GM12801 (cell line): Measurements from ENCODE around the gene SORCS2.

ENCODE experiments used
- TF ChIP-seq, protein P1 (sequence below): IDR thresholded peaks from one replicate; pipeline ENCODE4 v1.5.1; 2011; ENCODE audit warnings: control low read depth; ENCODE audit not compliant: insufficient read length; ENCODE audit errors: extremely low read depth

The SORCS2 gene

DNA sequence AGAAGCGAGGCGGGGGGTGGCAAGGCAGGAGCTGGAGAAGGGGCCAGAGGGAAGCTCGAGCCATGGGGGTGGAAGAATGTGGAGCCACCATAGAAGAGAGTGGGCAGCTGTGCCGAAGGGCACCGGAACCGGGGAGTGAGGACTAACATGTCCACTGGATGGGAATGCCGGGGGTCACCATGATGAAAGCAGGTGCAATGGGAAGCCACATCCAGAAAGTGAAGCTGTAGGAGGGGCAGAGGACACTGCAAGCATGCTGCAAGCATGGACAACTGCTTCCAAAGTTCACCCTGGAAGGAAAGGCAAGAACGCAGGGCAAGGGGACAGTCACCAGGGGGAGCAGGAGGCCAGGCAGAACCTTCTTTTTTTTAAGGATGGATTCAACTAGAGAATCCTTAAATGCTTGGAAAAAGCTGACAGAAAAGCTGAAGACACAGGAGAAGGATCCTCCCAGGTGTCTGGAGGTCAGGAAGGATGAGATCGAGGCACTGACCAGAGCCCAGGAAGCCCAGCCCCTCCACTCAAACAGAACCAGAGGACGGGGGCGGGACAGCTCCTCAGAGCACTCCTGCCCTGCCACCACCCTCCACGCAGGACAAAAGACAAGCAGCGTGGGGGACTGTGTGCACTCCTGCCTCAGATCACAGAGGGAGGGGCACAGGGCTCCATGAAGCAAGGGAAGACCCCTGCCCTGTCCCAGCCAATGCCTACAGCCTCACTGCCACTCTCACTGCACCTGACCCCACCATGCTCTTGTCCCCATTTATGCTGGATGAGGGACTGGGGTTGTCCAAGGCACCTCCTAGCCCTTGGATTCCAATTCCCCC lies 578.1 kb downstream of the SORCS2 start:
- TF ChIP-seq, protein P1, sequence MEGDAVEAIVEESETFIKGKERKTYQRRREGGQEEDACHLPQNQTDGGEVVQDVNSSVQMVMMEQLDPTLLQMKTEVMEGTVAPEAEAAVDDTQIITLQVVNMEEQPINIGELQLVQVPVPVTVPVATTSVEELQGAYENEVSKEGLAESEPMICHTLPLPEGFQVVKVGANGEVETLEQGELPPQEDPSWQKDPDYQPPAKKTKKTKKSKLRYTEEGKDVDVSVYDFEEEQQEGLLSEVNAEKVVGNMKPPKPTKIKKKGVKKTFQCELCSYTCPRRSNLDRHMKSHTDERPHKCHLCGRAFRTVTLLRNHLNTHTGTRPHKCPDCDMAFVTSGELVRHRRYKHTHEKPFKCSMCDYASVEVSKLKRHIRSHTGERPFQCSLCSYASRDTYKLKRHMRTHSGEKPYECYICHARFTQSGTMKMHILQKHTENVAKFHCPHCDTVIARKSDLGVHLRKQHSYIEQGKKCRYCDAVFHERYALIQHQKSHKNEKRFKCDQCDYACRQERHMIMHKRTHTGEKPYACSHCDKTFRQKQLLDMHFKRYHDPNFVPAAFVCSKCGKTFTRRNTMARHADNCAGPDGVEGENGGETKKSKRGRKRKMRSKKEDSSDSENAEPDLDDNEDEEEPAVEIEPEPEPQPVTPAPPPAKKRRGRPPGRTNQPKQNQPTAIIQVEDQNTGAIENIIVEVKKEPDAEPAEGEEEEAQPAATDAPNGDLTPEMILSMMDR, result no peak

GRCh38 chr4:7771056-7771455 lies 578.7 kb downstream of the SORCS2 start:
- TF ChIP-seq, protein P1, result no peak

DNA sequence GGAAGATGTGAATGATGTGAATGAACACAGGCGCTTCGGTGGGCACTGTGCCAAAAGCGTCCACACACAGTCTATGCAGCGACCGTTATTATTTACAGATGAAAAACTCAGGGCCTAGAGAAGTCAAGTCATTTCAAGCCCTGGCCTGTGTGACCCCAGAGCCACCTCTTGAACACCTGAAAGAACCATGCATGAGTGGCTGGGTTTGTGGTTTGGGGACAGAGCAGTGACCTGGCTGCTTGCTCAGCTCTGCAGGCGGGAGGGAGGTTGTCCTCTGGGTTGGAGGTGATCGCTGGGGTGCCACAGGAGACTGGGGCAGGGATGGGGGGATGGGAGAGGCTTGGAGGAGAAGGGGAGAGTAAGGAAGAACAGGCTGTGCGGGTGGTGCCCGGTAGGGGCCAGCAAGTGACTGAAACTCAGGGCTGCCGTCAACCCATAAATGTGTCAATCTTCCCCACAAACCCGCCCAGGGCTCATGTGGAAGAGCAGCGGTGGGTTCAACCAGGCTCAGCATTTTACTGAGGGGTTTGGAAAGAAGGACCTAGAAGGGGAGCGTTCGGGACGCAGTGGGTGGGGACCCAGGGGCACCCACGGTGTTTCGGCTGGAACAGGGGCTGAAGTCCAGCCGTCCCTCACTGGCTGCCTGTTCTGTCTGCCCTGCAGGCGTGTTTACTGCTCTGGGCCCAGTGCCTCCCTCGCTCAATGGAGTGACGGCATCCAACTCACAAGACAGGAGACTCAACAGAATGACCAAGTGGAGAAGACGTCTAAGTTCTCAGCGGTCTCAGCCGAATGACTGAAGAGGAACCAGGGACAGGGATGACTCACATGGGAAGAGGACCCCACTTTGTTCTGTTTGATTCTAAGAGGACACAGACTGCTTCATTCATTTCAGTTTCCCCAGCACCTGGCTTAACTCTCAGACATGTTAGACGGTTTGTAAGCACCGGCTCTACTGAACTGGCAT lies 579.5 kb downstream of the SORCS2 start:
- TF ChIP-seq, protein P1, result no peak

DNA sequence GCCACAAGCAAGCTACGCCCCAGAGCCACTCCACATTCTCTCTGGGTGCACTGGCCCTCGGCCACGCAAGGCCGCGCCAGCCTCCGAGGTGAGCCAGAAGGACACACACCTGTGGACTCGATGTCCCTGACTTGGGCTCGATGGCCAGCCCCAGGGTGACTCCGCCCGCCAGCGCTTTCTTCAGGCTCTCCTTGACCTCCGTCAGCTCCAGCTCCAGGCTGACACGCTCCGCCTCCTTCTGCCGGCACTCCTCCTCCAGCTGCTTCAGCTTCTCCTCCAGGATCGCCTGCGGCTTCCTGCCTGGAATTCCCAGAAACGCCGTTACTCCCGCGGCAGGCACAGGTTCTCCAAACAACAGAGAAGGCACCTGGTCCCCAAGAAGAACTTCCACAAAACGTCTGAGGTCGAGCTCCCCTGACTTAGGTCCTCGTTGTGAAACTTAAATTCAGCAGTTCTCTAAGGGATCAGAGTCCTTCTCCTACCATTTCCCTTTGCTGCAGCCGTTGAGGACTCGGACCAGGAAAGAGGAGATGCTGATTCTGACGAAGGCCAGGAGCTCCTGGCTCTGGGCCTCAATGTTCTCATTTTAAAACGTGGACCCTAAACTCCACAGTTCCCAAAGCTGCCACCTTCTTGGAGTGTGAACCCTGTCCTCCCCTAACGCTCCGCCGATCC lies 580.5 kb downstream of the SORCS2 start:
- TF ChIP-seq, protein P1, result no peak

GRCh38 chr4:7773401-7774180 lies 581.3 kb downstream of the SORCS2 start:
- TF ChIP-seq, protein P1, result no peak

DNA sequence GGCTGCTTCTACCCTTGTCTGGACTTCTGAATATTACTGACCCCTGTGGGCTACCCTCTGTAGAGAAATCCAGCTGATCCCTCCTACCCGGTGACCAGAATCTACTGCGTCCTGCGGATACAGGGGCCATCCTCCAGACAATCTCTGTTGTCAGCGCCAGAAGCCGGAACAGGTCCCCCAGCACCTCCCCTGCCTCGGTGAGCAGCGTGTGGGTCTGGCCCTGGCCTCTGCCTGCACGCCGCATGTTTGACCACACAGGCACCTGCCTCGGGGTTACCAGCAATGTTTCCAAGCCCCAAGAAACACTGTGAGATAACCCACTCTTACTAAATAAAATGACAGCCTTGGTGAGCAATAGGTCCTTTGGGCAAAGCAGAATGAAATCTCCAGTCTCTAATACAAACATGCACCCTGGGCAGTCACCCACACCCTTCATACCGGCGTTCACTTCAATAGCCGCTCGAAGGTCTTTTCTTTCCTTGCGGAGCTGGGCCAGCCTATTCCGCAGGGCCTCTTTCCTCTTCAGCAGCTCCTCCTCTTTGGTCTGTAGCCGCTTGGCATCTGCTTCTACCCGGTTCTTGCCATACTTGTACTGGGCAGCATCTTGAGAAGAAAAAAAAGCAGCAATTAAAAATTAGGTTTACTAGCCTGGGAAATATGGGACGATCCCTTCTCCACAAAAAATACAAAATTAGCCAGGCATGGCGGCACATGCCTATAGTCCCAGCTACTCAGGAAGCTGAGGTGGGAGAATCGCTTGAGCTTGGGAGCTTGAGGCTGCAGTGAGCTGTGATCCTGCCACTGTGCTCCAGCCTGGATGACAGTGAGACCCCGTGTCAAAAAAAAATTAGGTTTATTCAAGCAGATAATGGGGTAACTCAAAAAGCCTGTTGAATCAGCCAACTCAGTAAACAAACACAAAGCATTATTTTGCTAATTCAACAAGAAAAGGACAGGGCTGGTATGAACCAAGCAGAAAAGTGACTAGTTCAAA lies 582.3 kb downstream of the SORCS2 start:
- TF ChIP-seq, protein P1, result no peak
